ENCODE data around the gene TPPP. TPM values are rescaled to one million over a fixed set of nuclear protein-coding genes. Genes with fewer than 3 reads are reported as not detected.

TPPP gene
- total and polyA plus RNA-seq, 2 experiments from 2014 or later = 0.48 to 1.4 TPM

DNA sequence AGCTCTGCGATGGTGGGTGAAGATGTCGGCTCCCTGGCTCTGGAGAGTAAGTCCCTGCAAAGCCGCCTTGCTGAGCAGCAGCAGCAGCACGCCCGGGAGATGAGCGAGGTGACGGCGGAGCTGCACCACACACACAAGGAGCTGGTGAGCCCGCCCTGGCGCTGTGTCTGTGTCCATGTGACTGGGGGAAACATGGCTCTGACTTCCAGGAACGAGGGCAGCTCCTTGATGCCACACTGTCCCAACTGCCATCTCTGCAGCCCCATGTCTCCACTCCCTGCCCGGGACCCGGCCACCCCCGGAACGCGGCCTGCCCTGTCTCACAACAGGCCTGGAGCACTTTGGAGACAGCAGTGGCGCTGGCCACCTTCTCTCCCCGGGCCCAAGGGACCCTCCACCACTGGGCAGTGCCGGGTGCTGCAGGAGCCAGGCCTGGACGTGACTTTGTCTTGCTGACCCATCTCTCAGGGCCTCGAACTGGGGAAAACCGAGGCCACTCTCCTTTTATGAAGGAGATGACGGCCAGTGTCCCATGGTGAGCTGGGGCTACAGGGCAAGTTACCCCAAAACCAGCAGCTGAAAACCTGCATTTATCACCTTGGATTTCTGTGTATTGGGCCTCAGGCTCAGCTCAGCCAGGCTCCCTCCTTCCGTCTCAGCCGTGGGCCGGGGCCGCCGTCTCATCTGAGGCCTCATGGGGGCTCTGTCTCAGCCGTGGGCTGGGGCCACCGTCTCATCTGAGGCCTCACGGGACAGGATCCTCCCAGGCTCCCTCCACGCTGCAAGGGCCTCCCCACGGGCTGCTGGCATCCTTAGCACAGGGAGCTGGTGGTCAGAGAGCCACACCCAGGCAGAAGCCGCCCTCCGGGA is 52.5 kb downstream of the TPPP start (continued):
- TF ChIP-seq, protein P1, sequence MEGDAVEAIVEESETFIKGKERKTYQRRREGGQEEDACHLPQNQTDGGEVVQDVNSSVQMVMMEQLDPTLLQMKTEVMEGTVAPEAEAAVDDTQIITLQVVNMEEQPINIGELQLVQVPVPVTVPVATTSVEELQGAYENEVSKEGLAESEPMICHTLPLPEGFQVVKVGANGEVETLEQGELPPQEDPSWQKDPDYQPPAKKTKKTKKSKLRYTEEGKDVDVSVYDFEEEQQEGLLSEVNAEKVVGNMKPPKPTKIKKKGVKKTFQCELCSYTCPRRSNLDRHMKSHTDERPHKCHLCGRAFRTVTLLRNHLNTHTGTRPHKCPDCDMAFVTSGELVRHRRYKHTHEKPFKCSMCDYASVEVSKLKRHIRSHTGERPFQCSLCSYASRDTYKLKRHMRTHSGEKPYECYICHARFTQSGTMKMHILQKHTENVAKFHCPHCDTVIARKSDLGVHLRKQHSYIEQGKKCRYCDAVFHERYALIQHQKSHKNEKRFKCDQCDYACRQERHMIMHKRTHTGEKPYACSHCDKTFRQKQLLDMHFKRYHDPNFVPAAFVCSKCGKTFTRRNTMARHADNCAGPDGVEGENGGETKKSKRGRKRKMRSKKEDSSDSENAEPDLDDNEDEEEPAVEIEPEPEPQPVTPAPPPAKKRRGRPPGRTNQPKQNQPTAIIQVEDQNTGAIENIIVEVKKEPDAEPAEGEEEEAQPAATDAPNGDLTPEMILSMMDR (conservative IDR thresholded peaks at IDR 0.05; ENCODE audit: low read depth in 2 of 2) = no peak
- TF ChIP-seq, protein P2, sequence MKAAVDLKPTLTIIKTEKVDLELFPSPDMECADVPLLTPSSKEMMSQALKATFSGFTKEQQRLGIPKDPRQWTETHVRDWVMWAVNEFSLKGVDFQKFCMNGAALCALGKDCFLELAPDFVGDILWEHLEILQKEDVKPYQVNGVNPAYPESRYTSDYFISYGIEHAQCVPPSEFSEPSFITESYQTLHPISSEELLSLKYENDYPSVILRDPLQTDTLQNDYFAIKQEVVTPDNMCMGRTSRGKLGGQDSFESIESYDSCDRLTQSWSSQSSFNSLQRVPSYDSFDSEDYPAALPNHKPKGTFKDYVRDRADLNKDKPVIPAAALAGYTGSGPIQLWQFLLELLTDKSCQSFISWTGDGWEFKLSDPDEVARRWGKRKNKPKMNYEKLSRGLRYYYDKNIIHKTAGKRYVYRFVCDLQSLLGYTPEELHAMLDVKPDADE (IDR thresholded peaks at IDR 0.05) = no peak
- TF ChIP-seq EZH2phosphoT487 (IDR thresholded peaks at IDR 0.05; ENCODE audit: unreplicated experiment) (no peak), JUNB (IDR thresholded peaks at IDR 0.05; ENCODE audit: unreplicated experiment) (no peak), ZNF114 (CRISPR knock-in tag; IDR thresholded peaks at IDR 0.05) (no peak)

DNA sequence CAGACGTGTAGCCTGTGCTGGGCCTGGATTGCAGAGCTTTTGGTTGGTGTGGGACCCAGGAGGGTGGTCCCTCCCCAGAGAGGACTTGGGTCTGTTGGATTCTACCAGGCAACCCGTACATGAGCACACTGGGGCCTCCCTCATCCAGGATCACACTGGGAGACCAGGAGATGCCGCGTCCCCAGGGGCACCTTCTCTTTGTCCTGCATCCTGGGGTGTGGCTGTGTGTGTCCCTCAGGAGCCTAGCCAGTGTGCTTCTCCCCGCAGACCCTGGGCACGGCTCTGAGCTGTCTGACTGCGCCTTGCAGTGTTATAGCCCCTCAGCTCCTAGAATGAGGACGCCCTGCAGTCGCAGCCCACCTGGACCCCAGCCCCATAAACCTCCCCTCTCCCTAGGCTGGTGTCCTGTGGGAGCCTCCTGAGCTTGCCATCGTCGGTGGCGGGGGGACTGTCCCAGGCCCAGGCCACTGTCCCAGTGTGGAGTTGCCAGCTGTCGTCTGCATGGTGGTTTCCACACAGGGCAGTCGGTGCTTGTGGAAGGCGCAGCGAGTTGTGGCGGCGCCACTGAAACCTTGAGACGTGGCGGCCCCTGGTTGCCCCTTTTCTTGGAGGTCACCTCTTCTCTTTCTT is 53.5 kb downstream of the TPPP start:
- Histone ChIP-seq H3F3A (replicated peaks; ENCODE audit: low read depth) (no peaks in the 10 kb centered on the region), H3K9me2 (ENCODE audit: insufficient read depth) (no peaks in the 10 kb centered on the region), H3K4me2 (no peak overlapping the region), H3K27ac (ENCODE audit: low read depth) (no peak overlapping the region), H3K79me2 (replicated peaks; ENCODE audit: insufficient read depth) (no peaks in the 10 kb centered on the region; the same call in 1 of the 2 replicates), H3K27me3 (ENCODE audit: insufficient read depth) (no peaks in the 10 kb centered on the region), H2AFZ (no peak overlapping the region), H4K20me1 (replicated peaks; ENCODE audit: insufficient read depth) (peaks cover 12% of the 10 kb centered on the region), H3K36me3 (ENCODE audit: insufficient read depth) (peaks cover 7% of the 10 kb centered on the region; the same call in 1 of the 2 replicates), H3K4me3 (no peak overlapping the region), H3K4me1 (ENCODE audit: insufficient read depth) (no peaks in the 10 kb centered on the region)
- ATAC-seq (no peak), DNase-seq (ENCODE audit: low spot score) (no peak)
- Mint-ChIP-seq H3K9me3 (no peaks in the 10 kb centered on the region), H3K27ac (no peak overlapping the region), H3K4me1 (no peaks in the 10 kb centered on the region), H3K4me3 (no peak overlapping the region), H3K36me3 (ENCODE audit: low read depth) (peaks cover 59% of the 10 kb centered on the region), H3K27me3 (ENCODE audit: insufficient read depth, low read depth, poor library complexity) (peaks cover 3% of the 10 kb centered on the region)
- TF ChIP-seq STAT1 (IDR thresholded peaks at IDR 0.05; ENCODE audit: unreplicated experiment) (no peak), ZNF331 (CRISPR knock-in tag; IDR thresholded peaks at IDR 0.05; ENCODE audit: low read depth) (no peak), EZH2 (IDR thresholded peaks at IDR 0.05; ENCODE audit: low read depth, unreplicated experiment) (no peak), NANOG (IDR thresholded peaks at IDR 0.05; ENCODE audit: borderline replicate concordance) (no peak), ZNF114 (CRISPR knock-in tag; IDR thresholded peaks at IDR 0.05) (no peak)
- TF ChIP-seq, protein P2 (IDR thresholded peaks at IDR 0.05) = no peak
- TF ChIP-seq, protein P1 (conservative IDR thresholded peaks at IDR 0.05; ENCODE audit: low read depth in 2 of 2) = no peak

Measured in GM23338 (cell line).